Measurements from ENCODE around the gene SHC3. TPM values are rescaled to one million over a fixed set of nuclear protein-coding genes. Genes with fewer than 3 reads are reported as not detected.

The SHC3 gene
- total and polyA plus RNA-seq, 2 donors from 2014 or later = 0.95 to 1.5 TPM

- no peaks in the 10 kb centered on the region for H3K36me3 ChIP-seq (ENCODE audit: control insufficient read depth in 2 of 3, insufficient read depth in 3 of 3, low read length in 3 of 3)
- no peak overlapping the region for H3K9ac ChIP-seq (ENCODE audit: low read length in 3 of 3)
- no peak for FAIRE-seq
- H3K9me3 ChIP-seq (ENCODE audit: control insufficient read depth in 2 of 3, insufficient read depth in 1 of 3, low read length in 3 of 3) = no peaks in the 10 kb centered on the region
- H3K27me3 ChIP-seq (ENCODE audit: control insufficient read depth, insufficient read depth, low read length) = no peaks in the 10 kb centered on the region
- H3K4me3 ChIP-seq (ENCODE audit: low read length in 3 of 3) = no peak overlapping the region
- no peak for DNase-seq
- peaks cover 0 to 4% (median 0%) of the 10 kb centered on the region in 3 donors for H3K4me1 ChIP-seq (ENCODE audit: control insufficient read depth in 2 of 3, insufficient read depth in 2 of 3, low read depth in 1 of 3, low read length in 3 of 3)
- TF ChIP-seq CTCF (IDR thresholded peaks at IDR 0.05; ENCODE audit: borderline replicate concordance, extremely low read depth, insufficient read depth) = no peak
- H3K27ac ChIP-seq (ENCODE audit: low read depth in 2 of 2, low read length in 2 of 2) = no peak overlapping the region
- intact Hi-C loops (cut with DNase I) = no loop called here
Measured at GRCh38 chr9:89010056-89010455, 168.6 kb downstream of the SHC3 start.

- no peak for FAIRE-seq
- intact Hi-C loops (cut with DNase I) = no loop called here
- DNase-seq = no peak
- Histone ChIP-seq H3K4me3 (ENCODE audit: low read length in 3 of 3) (no peak overlapping the region), H3K27ac (ENCODE audit: low read depth in 2 of 2, low read length in 2 of 2) (no peak overlapping the region), H3K9ac (ENCODE audit: low read length in 3 of 3) (no peak overlapping the region), H3K9me3 (ENCODE audit: control insufficient read depth in 2 of 3, insufficient read depth in 1 of 3, low read length in 3 of 3) (no peaks in the 10 kb centered on the region), H3K36me3 (ENCODE audit: control insufficient read depth in 2 of 3, insufficient read depth in 3 of 3, low read length in 3 of 3) (peaks cover 0 to 2% (median 0%) of the 10 kb centered on the region in 3 donors), H3K4me1 (ENCODE audit: control insufficient read depth in 2 of 3, insufficient read depth in 2 of 3, low read depth in 1 of 3, low read length in 3 of 3) (peaks cover 0 to 4% (median 0%) of the 10 kb centered on the region in 3 donors), H3K27me3 (ENCODE audit: control insufficient read depth, insufficient read depth, low read length) (no peaks in the 10 kb centered on the region)
- TF ChIP-seq CTCF (IDR thresholded peaks at IDR 0.05; ENCODE audit: borderline replicate concordance, extremely low read depth, insufficient read depth) = no peak
Measured at GRCh38 chr9:89009546-89009840, 169.1 kb downstream of the SHC3 start.

GRCh38 chr9:89008744-89009545 lies 169.7 kb downstream of the SHC3 start:
- no peak for FAIRE-seq
- TF ChIP-seq CTCF (IDR thresholded peaks at IDR 0.05; ENCODE audit: borderline replicate concordance, extremely low read depth, insufficient read depth) = no peak
- Histone ChIP-seq H3K9ac (ENCODE audit: low read length in 3 of 3) (no peak overlapping the region), H3K27me3 (ENCODE audit: control insufficient read depth, insufficient read depth, low read length) (no peaks in the 10 kb centered on the region), H3K9me3 (ENCODE audit: control insufficient read depth in 2 of 3, insufficient read depth in 1 of 3, low read length in 3 of 3) (no peaks in the 10 kb centered on the region), H3K4me3 (ENCODE audit: low read length in 3 of 3) (no peak overlapping the region), H3K27ac (ENCODE audit: low read depth in 2 of 2, low read length in 2 of 2) (no peak overlapping the region), H3K36me3 (ENCODE audit: control insufficient read depth in 2 of 3, insufficient read depth in 3 of 3, low read length in 3 of 3) (peaks cover 0 to 2% (median 0%) of the 10 kb centered on the region in 3 donors), H3K4me1 (ENCODE audit: control insufficient read depth in 2 of 3, insufficient read depth in 2 of 3, low read depth in 1 of 3, low read length in 3 of 3) (peaks cover 0 to 4% (median 0%) of the 10 kb centered on the region in 3 donors)
- DNase-seq = no peak
- intact Hi-C loops (cut with DNase I) = no loop called here

Measured in kidney (tissue), 14 donors.